TTC549 (cell line): Measurements from ENCODE around the gene UBE3A.
"Not testable (repeated sequence)": the region's sequence is repeated elsewhere in the genome, so short reads cannot be mapped to it uniquely, and the experiment has no call there.

Experiments
- FAIRE-seq: peaks from 2 replicates; lab custom pipeline; 2012; peaks lifted over from hg19 to GRCh38; lab: Jason Lieb, UNC

Gene UBE3A

GRCh38 chr15:25437777-25438600 lies 835 bp downstream of the UBE3A start:
- FAIRE-seq: no peak

DNA sequence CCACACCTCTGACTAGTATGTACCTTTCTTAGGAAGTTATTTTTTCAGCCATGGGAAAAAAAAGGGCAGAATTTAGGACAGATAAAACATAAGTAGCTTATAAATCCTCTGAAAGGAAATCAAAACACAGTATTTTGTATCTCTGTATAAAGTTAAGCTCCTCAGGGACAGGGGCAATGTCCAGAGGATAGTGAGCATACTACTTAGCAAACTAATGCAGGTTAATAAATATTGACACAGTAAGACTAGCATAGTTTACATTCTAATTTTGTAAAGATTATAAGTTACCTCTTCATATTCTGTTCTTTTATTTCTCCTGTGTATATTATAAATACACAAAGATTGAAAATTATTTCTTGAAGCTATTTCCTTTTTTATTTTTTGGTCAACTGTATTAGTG lies 2.1 kb downstream of the UBE3A start:
- no peak for FAIRE-seq

GRCh38 chr15:25435474-25436243 lies 3.2 kb downstream of the UBE3A start:
- no peak for FAIRE-seq

DNA sequence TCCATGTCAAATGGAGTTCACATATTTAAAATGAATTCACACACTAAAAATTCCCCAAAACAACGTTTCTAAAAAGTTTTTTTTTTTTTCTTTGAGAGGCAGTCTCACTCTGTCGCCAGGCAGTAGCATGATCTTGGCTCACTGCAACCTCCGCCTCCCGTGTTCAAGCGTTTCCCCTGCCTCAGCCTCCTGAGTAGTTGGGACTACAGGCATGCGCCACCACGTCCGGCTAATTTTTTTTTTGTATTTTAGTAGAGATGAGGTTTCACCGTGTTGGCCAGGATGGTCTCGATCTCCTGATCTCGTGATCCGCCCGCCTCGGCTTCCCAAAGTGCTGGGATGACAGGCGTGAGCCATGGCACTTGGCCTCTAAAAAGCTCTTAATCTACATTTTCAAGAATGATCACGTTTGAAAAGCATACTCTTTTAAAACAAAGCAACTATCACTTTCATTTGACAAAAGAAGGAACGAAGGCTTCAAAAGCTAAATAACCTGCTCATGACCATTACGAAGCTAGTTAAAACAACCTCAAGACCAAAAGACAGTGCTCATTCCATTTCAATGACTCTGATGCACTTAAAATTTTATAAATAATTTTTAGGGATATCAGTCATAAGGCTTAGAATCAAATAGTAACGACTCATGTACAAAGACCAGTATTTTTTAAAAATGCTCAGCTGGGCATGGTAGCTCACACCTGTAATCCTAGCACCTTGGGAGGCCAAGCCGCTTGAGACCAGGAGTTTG lies 5.5 kb downstream of the UBE3A start:
- no peak for FAIRE-seq

DNA sequence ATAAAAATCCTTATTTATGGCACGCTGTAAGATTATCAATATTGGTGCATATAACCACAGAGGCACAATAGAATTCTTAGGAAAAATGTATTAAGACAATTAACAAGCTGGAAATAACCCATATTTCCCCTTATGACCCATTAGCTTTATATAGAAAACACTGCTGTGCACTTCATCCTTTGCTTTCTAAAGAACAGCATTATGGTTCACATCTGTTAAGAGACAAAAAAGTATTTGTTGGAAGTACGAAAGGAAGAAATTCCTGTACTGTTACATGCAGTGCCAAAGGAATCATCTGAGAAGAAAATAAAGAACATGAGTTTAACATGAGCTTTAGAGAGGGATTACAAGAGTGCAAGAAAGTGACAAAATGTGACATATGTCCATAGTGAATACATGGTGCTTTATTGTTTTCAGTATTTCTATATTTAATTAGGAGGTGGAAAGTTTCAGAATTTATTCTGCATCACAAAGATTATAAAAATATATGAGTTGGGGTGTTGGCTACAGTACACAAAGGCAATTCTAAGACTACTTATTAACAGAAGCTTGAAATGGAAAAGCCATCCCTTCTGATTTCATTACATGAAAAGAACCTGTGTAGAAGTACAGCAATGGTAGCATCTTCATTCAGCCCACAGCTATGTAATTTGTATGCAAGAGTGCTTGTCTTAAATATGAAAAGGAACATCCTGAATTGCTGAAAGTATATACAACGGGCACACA lies 6.8 kb downstream of the UBE3A start:
- no peak for FAIRE-seq

GRCh38 chr15:25427861-25428260 lies 11.0 kb downstream of the UBE3A start:
- FAIRE-seq: no peak

DNA sequence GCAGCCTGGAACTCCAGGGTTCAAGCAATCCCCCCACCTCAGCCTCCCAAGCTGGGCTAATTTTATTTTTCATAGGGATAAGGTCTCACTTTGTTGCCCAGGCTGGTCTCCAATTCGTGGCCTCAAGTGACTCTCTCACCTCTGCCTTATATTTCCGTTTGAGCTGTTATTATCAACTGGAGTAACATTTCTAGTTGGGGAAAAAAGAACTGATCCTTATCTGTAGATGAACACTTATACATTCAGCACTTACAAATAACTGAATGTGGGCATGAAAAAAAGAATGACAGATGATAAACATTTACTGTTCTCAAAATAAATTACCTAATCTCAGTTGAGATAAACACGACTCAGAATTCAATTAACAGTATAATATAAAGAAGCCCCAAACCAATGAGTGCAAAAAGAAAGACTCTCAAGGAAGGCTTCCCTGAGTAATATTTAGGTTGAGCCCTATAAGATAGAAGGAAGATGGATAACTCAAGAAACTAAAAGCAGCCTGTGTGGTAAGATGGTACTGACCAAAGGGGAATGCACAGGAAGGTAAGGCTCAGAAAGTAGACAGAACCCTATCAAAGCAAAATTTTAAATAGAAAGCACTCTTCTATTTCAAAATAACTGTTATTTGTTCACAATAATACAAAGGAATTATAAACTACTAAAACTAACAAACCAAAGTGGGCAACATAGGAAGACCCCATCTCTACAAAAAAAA lies 11.8 kb downstream of the UBE3A start:
- no peak for FAIRE-seq

GRCh38 chr15:25424073-25424472 lies 14.8 kb downstream of the UBE3A start:
- FAIRE-seq: no peak

DNA sequence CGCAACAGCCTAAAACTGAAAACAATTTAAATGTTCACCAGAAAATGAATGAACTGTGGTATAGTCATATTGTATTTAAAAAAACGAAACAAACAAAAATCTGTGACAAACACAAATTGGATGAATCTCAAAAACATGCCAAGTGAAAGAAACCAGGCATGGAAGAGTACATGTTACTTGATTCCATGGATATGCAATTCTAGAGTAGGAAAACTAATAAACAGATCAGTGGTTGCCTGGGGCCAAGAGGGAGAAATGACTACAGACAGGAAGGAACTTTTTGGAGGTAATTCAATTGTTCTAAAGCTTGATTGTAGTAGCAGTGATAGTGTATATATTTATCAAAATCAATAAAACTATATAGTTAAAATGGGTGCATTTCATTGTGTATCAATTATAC lies 16.8 kb downstream of the UBE3A start:
- FAIRE-seq: no peak

DNA sequence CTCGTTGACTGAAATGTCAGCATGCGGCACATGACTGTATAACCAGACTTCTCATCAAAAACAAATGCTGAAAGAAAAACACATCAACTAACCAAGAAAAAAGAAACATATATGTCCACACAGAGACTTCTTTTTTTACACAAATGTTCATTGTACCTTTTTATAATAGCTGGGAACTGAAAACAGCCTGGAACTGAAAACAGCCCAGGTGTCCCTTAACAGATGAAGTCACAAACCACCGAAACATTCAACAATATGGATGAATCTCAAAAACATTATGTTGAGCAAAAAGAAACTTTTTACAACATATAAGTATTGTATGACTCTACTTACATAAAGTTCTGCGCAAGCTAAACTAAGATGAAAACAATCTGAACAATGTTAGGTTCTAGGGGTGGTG lies 20.6 kb downstream of the UBE3A start:
- FAIRE-seq: no peak

DNA sequence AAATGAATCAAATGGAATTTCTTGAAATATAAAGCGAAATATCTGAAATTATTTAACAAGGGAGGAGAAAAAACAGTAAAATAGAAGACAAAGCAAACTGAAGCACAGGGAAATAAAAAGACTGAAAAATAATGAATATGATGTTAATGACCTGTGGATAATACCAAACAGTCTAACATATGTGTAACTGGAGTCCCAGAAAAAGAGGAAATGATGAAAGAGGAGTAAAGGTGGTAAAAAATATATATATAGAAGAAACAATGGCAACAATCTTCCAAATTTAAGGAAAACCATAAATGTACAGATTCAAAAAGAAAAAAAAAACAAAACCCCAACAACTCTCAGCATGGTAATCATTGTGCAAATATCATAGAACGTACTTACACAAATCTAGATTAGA lies 21.2 kb downstream of the UBE3A start:
- FAIRE-seq: no peak

- no peak for FAIRE-seq
These were observed 22.1 kb downstream of the UBE3A start for GRCh38 chr15:25416693-25417092.

DNA sequence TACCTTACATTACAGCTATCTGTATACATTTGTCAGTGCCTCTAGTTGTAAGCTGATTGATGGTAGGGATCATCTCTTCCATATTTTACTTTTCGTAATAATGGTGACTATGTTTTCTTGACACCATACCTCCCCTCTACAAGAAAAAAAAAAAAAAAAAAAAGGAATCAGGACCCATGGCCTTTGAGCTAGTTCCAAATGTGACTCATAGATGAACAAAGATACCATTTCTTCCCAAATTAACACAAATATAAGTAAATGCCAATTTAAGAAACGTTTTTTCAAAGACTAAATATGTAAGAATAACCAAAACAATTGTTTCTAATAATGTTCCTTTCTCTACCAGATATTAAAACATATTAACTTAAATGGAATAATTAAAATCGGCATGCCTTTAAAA lies 23.1 kb downstream of the UBE3A start:
- no peak for FAIRE-seq

GRCh38 chr15:25415217-25415616 lies 23.6 kb downstream of the UBE3A start:
- no peak for FAIRE-seq

DNA sequence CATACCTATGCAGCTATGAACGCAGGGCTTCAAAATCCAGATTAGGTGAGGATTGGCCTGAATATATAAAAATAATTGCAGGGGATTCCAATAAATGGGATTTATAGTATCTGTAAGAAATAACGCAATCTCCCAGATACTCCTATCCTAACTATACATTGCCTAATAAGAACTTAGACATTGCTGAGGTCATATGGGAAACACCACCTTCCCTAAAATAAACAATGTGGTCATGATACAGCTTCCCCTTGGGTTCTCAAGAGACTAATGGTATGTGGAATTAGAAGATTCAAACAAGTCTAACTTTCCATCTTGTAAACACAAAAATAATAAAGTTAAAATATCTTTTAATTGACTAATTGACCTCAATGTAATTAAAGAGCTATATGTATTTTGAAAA lies 28.2 kb downstream of the UBE3A start:
- FAIRE-seq: no peak

DNA sequence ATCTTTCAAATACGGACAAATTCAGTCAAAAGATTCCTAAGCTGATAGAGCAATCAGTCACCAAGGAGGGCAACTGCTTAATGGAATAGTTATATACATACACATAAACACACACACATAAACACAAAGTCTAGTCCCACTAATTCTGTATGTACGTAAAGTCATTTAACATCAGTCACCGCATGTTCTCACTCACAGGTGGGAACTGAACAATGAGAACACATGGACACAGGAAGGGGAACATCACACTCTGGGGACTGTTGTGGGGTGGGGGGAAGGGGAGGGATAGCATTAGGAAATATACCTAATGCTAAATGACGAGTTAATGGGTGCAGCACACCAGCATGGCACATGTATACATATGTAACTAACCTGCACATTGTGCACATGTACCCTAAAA lies 29.1 kb downstream of the UBE3A start:
- not testable (repeated sequence) for FAIRE-seq

GRCh38 chr15:25408929-25409328 lies 29.9 kb downstream of the UBE3A start:
- no peak for FAIRE-seq

DNA sequence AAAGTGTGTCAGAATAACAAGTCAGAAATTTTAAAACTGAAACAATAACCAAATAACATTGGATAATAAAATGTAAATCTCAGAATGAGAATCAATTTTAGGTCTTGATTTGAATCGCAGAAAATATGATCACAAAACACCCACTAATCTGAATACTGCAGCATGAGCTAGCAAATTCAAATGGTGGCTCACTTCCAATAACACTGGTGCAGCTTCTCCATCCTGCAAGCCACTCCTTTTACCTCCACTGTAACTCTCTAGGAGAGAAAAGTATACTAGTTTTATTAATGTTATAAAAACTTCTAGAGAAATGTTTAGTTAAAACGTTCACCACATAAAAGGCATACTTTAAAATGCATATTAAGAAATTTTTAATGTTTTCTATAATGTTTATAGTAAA lies 30.4 kb downstream of the UBE3A start:
- FAIRE-seq: no peak

- no peak for FAIRE-seq
These were observed 30.9 kb downstream of the UBE3A start for GRCh38 chr15:25407950-25408349.

- FAIRE-seq: no peak
These were observed 32.0 kb downstream of the UBE3A start for GRCh38 chr15:25406846-25407245.

DNA sequence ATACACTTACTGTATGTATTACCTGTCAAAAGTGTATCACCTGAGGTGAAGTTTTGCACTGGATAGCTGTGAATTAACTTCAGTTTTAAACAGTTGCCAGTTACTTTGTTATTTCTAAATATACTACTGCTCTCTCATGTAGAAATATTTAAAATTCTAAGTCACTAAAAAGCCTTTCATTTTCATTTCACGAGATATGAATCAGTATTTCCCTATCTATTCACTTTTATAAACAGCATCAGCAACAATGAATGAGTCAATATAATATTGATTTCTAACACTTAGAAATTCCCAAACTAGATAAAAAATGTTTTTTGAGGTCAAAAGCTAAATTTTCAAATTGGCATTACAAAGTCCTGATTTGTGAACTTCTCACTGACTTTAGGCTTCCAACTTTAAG lies 32.6 kb downstream of the UBE3A start:
- FAIRE-seq: no peak

DNA sequence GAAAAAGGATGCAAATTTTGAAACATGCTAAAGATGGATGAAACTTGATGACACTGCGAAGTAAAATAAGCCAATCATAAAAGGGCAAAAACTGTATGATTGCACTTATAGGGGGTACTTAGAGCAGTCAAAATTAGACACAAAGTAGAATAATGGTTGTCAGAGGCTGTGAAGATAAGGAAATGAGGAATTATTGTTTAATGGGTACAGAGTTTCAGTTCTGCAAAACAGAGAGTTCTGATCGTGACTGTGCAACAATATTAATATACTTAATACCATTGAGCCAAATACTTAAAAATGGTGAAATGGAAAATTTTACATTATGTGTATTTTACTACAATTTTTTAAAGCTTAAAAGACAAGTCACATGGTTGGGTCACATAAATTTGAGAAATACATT lies 35.1 kb downstream of the UBE3A start:
- no peak for FAIRE-seq
